ENCODE measurements around the gene ADAMTS2. TPM values are rescaled to one million over a fixed set of nuclear protein-coding genes. Genes with fewer than 3 reads are reported as not detected.

ADAMTS2 gene
- 5.2 and 7.3 TPM in 2 replicates for total RNA-seq (2021; fragmentation: NEBNext Ultra II Directional; extraction: Animal tissue kit (Norgen Biotek cat#: 25700))
- polyA plus RNA-seq (2011; rRNA removed) = 6.6 and 9.6 TPM in 2 replicates
- 7.9 TPM for polyA plus RNA-seq (2011; cell fraction: cytosol; rRNA removed)
- 14.4 TPM for polyA plus RNA-seq (2011; cell fraction: nucleus; rRNA removed)
- 2.3 to 4.9 TPM (median 4.4 TPM) in 4 replicates for polyA plus RNA-seq (2012, experiment 1 of 2)
- polyA plus RNA-seq (2012, experiment 2 of 2) = 2.0 TPM
- polyA plus RNA-seq (2013, experiment 1 of 2) = 3.2 TPM
- 3.3 TPM for polyA plus RNA-seq (2013, experiment 2 of 2)
- 3.6 and 6.4 TPM in 2 replicates for polyA minus RNA-seq (2011; rRNA and poly(A)+ RNA removed)
- polyA minus RNA-seq (2011; cell fraction: cytosol; rRNA and poly(A)+ RNA removed) = 3.4 TPM
- 7.3 TPM for polyA minus RNA-seq (2011; cell fraction: nucleus; rRNA and poly(A)+ RNA removed)
- long read RNA-seq, experiment 1, partial matches to known transcripts = 3 of 6 reads
- long read RNA-seq, experiment 1, other reads (novel, unspliced or antisense) = 3 of 6 reads
- long read RNA-seq, experiment 2 = 0 reads

DNA sequence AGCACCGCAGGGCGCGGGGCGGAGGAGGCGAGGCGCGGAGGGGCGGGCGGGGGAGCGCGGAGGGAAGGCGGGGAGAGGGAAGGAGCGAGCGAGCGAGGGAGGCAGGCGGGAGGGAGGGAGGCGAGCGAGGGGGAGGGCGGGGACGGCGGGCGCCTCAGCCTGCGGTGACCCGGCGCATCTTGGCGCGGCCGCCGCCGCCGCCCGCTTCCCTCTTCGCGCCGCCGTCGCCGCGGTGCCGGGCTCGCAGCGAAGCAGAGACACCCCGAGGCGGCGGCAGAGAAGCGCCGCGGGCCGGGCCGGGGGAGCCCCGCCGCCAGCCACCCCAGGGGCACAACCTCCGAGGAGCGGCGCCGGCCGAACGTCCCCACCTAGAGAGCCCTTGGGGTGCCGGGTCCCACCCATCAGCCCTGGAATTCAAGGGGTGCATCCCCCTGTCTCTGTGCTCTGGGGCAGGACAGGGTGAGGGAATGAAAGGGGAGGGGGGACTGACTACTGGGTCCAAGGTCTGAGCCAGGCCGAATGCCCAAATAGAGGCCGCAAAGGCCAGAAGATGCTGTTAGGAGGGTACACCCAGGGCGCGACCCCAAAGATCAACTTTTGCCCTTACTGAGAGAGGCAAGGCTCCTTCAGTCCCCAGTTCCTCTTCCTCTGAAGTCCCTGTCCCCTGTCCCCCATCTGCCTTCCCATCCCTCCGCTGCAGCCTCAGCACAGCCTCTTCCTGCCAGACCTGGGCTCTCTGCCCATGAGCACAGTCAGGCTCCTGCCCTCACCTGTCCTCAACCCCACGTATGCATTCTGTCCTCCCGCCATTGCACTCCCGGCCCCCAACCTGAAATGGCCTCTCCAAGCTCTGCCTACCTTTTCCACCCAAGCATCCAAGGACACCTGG is at the start of gene ADAMTS2:
ADAMTS2 (minus strand) TSS at position 29 of the 889 bp plus-strand sequence. CDS start 133 bp downstream, outside the sequence.
- no peak within 1 kb of the TSS; the same call in 1 of the 2 replicates for H2BK20ac ChIP-seq (ENCODE audit: low read length)
- H2BK12ac ChIP-seq (ENCODE audit: low read depth, low read length) = peak within 1 kb of the TSS; percentile 27; the same call in 1 of the 2 replicates
- H3K56ac ChIP-seq (replicated peaks; ENCODE audit: insufficient read length, low read depth, low read length) = no peak within 1 kb of the TSS
- no peaks in the 10 kb centered on the region for H3K9me3 ChIP-seq (ENCODE audit: insufficient read depth in 2 of 2, low read depth in 1 of 2, low read length in 1 of 2)
- H2AK5ac ChIP-seq (ENCODE audit: low read depth, low read length) = no peak within 1 kb of the TSS
- no peak within 1 kb of the TSS for H4K91ac ChIP-seq (replicated peaks; ENCODE audit: insufficient read length, low read length)
- H3K18ac ChIP-seq (ENCODE audit: extremely low read depth, low read length) = peak within 1 kb of the TSS; percentile 71
- no peaks in the 10 kb centered on the region for H3K79me1 ChIP-seq (ENCODE audit: low read depth, low read length)
- H2BK15ac ChIP-seq (ENCODE audit: low read length) = peak within 1 kb of the TSS; percentile 92
- POLR2A ChIA-PET (ENCODE audit: partially characterized antibody) = no interaction called here
- H3K23ac ChIP-seq (ENCODE audit: insufficient read length) = no peak within 1 kb of the TSS
- peak within 1 kb of the TSS; percentile 89 to 99 for H3K4me2 ChIP-seq (ENCODE audit: insufficient read depth in 1 of 2, low read depth in 2 of 2, low read length in 2 of 2)
- CTCF ChIA-PET (ENCODE audit: partially characterized antibody) = interaction anchor here (1.0 to 1.8 kb wide), 2 partner anchors 11 to 34 kb away, joined by 3 to 5 read pairs; no protein-coding TSS in a partner anchor
- peaks cover 3 to 15% (median 9%) of the 10 kb centered on the region in 4 experiments for H3K4me1 ChIP-seq (replicated peaks in 1 of 4; ENCODE audit: control insufficient read depth in 3 of 4, insufficient read depth in 4 of 4, low read length in 3 of 4)
- peaks cover 11 to 57% (median 46%) of the 10 kb centered on the region in 4 experiments for H3K27me3 ChIP-seq (replicated peaks in 1 of 4; ENCODE audit: control insufficient read depth in 3 of 4, extremely low read depth in 1 of 4, insufficient read depth in 3 of 4, low read length in 3 of 4)
- peaks cover 0 to 6% of the 10 kb centered on the region in 2 experiments for H4K20me1 ChIP-seq (replicated peaks in 1 of 2; ENCODE audit: control insufficient read depth in 1 of 2, insufficient read depth in 2 of 2, low read length in 2 of 2)
- H3K36me3 ChIP-seq (ENCODE audit: control insufficient read depth in 2 of 4, insufficient read depth in 4 of 4, low read length in 3 of 4) = no peaks in the 10 kb centered on the region
- peak within 1 kb of the TSS; percentile 69 for H4K8ac ChIP-seq (ENCODE audit: extremely low read depth, insufficient read depth, low read length)
- H3K23me2 ChIP-seq (ENCODE audit: low read depth, low read length) = peaks cover 23% of the 10 kb centered on the region
- H2BK5ac ChIP-seq (ENCODE audit: low read depth, low read length) = no peak within 1 kb of the TSS; the same call in 1 of the 2 replicates
- FAIRE-seq (peak; percentile 42), DNase-seq (ENCODE audit: low read depth in 1 of 2, low spot score in 2 of 2) (peak in 1 of 2 experiments; percentile 72)
- no peak within 1 kb of the TSS for H3K14ac ChIP-seq (ENCODE audit: insufficient read length)
- no peak within 1 kb of the TSS for H2BK120ac ChIP-seq (replicated peaks; ENCODE audit: low read depth, low read length)
- no peak within 1 kb of the TSS for H3K4ac ChIP-seq (replicated peaks; ENCODE audit: insufficient read length, low read depth, low read length)
- H3K4me3 ChIP-seq (ENCODE audit: extremely low read depth in 1 of 4, insufficient read depth in 2 of 4, low read depth in 3 of 4, low read length in 4 of 4) = peak within 1 kb of the TSS; percentile 66 to 79 (median 70)
- peak within 1 kb of the TSS in 2 of 4 experiments; percentile 6 to 46; a peak in 3 of 7 replicates for H3K9ac ChIP-seq (replicated peaks in 1 of 4; ENCODE audit: extremely low read depth in 1 of 4, low read depth in 3 of 4, low read length in 3 of 4)
- H4K5ac ChIP-seq (ENCODE audit: insufficient read length, low read depth, low read length) = no peak within 1 kb of the TSS
- no peak within 1 kb of the TSS for H3K27ac ChIP-seq (ENCODE audit: low read depth, low read length)
- peak within 1 kb of the TSS; percentile 73 for H2AFZ ChIP-seq (ENCODE audit: low read length)
- no peaks in the 10 kb centered on the region for H3K79me2 ChIP-seq (ENCODE audit: control insufficient read depth in 1 of 2, insufficient read depth in 2 of 2, low read length in 2 of 2)
- 22% methylated on average over 9 of the region's 67 CpGs; no CpG with 5 or more reads in 1 of the 2 experiments for WGBS, 2 experiments (ENCODE audit: extremely low coverage in 1 of 2, insufficient coverage in 1 of 2, insufficient read length in 1 of 2, insufficient replicate concordance in 2 of 2, low coverage in 1 of 2, low lambda C conversion rate in 2 of 2, missing lambda C conversion rate in 1 of 2)
- TF ChIP-seq EZH2 (IDR thresholded peaks at IDR 0.05; ENCODE audit: low read depth, low read length, severe bottlenecking) = peak; percentile 58
- TF ChIP-seq ASH2L (IDR thresholded peaks at IDR 0.05; ENCODE audit: low read length) = peak; percentile 6
- TF ChIP-seq SRF (IDR thresholded peaks at IDR 0.05; ENCODE audit: low read depth, low read length) = no peak
- TF ChIP-seq RBBP5 (IDR thresholded peaks at IDR 0.05; ENCODE audit: borderline replicate concordance, low read depth, low read length) = peak; percentile 70
- peak; percentile 46 for TF ChIP-seq CTBP2 (IDR thresholded peaks at IDR 0.05; ENCODE audit: borderline replicate concordance, insufficient read depth, insufficient read length, low read length)
- peak; percentile 62; the same call in 1 of the 2 replicates for TF ChIP-seq SUZ12 (IDR thresholded peaks at IDR 0.05; ENCODE audit: low read length)
- TF ChIP-seq YY1 (IDR thresholded peaks at IDR 0.05; ENCODE audit: low read depth, low read length) = peak; percentile 42; the same call in 1 of the 2 replicates
- TF ChIP-seq KDM4A (IDR thresholded peaks at IDR 0.05; ENCODE audit: low read depth, low read length, severe bottlenecking) = peak; percentile 83
